Nephron (organoid): ENCODE data around the gene LAMB3.

Experiments used
- H3K27ac Mint-ChIP-seq, 3 experiments: 2 replicates each; pipeline ENCODE4 v1.8.0; 2020; ENCODE audit warnings: mixed read lengths in 3 of 3, mild to moderate bottlenecking in 2 of 3, moderate library complexity in 1 of 3
- H3K27me3 Mint-ChIP-seq: 2 replicates; pipeline ENCODE4 v1.8.0; 2021; ENCODE audit warnings: low read depth, mild to moderate bottlenecking, moderate library complexity, mixed read lengths
- H3K36me3 Mint-ChIP-seq: 2 replicates; pipeline ENCODE4 v1.8.0; 2020; ENCODE audit warnings: low read depth, mixed read lengths
- H3K4me1 Mint-ChIP-seq: 2 replicates; pipeline ENCODE4 v1.8.0; 2020; ENCODE audit warnings: mixed read lengths
- H3K4me3 Mint-ChIP-seq, 3 experiments: 2 replicates each; pipeline ENCODE4 v1.8.0; 2020; ENCODE audit warnings: mild to moderate bottlenecking in 3 of 3, mixed read lengths in 3 of 3, moderate library complexity in 2 of 3
- H3K9me3 Mint-ChIP-seq: 2 replicates; pipeline ENCODE4 v1.8.0; 2020; ENCODE audit warnings: mixed read lengths
- TF ChIP-seq, protein P1 (sequence below), 3 experiments: fragments of 200-600 bp; sonication (generic); IDR thresholded peaks; one replicate each; pipeline ENCODE4 v1.5.0; 2021; ENCODE audit warnings: antibody characterized with exemption in 3 of 3; ENCODE audit not compliant: unreplicated experiment in 3 of 3

Gene LAMB3

DNA sequence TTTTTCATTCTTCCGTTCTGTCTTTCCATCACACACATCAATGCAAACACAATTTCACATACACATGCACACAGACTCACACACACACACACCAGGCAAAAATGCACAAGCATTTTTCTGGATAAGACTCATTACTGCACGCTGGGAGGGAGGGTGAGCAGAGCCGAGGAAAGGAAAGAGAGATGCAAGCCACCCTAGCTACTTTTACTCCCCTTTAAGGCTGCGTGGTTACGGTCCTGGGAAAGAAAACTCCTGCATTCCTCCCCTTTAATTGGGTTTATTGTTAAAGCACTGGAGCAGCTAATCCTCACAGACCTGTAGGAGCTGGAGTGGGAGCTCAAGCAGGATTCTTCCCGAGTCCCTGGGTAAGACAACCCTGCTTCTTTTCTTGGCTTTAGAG is 68.8 kb downstream of the LAMB3 start, which contains the start of gene CAMK1G:
Gene CAMK1G, plus strand, starts transcription at position 307 of the 400 bp plus-strand sequence. CDS start 11,270 bp downstream, outside the sequence.
- Mint-ChIP-seq H3K36me3 (no peaks in the 10 kb centered on the region), H3K4me1 (no peaks in the 10 kb centered on the region), H3K27me3 (peaks cover 9% of the 10 kb centered on the region), H3K4me3 (no peak within 1 kb of the TSS), H3K9me3 (no peaks in the 10 kb centered on the region), H3K27ac (no peak within 1 kb of the TSS)
- TF ChIP-seq, protein P1, sequence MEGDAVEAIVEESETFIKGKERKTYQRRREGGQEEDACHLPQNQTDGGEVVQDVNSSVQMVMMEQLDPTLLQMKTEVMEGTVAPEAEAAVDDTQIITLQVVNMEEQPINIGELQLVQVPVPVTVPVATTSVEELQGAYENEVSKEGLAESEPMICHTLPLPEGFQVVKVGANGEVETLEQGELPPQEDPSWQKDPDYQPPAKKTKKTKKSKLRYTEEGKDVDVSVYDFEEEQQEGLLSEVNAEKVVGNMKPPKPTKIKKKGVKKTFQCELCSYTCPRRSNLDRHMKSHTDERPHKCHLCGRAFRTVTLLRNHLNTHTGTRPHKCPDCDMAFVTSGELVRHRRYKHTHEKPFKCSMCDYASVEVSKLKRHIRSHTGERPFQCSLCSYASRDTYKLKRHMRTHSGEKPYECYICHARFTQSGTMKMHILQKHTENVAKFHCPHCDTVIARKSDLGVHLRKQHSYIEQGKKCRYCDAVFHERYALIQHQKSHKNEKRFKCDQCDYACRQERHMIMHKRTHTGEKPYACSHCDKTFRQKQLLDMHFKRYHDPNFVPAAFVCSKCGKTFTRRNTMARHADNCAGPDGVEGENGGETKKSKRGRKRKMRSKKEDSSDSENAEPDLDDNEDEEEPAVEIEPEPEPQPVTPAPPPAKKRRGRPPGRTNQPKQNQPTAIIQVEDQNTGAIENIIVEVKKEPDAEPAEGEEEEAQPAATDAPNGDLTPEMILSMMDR (IDR thresholded peaks at IDR 0.05; ENCODE audit: unreplicated experiment in 3 of 3): no peak

DNA sequence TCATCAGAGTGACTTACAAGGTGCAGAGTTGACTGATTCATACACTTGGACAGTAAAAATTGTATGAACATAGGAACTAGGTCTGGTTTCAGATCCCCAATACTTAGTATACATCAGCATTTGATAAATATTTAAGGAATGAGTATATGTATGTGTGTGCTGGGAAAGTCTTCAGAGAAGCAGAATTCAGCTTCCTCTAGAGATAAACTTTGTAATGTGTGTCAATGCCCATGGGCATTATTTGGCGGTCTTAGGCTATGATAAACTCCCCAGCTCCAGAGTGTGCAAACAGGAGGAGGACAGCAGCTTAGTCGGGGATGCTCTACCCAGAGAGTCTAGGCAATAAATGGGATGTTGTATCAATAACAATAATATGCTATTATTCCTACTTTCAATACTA is 71.6 kb downstream of the LAMB3 start:
- Mint-ChIP-seq H3K27me3 (peaks cover 7% of the 10 kb centered on the region), H3K9me3 (no peaks in the 10 kb centered on the region), H3K27ac (no peak overlapping the region), H3K4me1 (no peaks in the 10 kb centered on the region), H3K36me3 (no peaks in the 10 kb centered on the region), H3K4me3 (no peak overlapping the region)
- TF ChIP-seq, protein P1 (IDR thresholded peaks at IDR 0.05; ENCODE audit: unreplicated experiment in 3 of 3): no peak

DNA sequence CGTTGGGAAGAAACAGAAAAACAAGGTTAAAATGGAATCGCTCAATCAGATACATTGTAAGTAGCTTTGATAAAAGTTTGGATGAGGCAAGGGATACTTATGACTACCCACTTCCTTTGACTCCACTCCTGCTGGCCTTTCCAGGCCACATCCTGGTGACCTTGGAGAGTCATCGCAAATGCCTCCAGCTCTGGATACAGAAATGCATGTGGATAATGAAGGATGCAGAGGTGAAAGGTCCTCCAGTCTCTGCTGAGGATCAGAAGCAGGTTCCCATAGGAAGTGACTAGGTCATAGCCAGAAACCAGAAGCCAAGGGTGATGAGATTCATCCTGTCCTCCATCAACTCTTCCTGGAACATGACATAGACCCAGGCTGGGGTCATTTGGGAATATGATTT is 74.9 kb downstream of the LAMB3 start:
- Mint-ChIP-seq H3K27me3 (peaks cover 34% of the 10 kb centered on the region), H3K4me3 (no peak overlapping the region), H3K4me1 (no peaks in the 10 kb centered on the region), H3K9me3 (no peaks in the 10 kb centered on the region), H3K36me3 (no peaks in the 10 kb centered on the region), H3K27ac (no peak overlapping the region)
- TF ChIP-seq, protein P1 (IDR thresholded peaks at IDR 0.05; ENCODE audit: unreplicated experiment in 3 of 3): no peak

DNA sequence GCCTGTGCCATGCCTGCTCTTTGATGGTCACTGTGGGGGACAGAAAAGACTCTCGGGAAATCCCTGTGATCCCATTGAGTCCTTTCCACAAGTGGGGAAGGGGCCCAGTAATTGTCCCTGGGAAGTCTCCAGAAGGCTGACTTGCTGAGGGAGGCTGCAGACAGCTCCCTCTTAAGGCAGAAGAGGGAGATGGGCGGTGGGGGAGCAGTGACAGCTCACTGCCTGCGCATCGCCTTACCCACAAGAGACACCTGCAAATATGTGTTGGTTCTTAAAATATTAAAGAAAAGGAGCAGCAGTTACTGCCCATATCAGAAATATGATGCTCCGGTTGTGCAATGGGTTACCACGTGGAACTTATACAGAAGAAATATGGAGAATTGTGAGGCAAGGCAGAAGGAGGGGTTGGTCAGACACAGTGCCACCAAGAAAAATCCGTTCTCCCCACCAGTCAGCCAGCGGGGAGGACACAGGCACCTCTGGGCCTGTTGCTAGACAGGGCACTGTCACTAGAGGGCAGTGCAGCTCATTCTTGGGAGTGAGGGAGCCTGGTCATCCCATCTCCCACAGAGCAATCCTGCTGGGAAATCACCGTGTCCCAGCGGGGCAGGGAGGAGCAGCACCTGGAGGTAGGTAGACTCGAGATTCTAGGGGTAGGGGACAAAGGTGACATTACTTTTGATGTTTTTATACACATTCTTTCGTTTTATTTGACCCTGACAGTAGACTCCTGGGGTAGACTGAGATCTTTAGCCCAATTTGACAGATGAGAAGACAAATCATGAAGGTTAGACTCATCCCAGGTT is 75.6 kb downstream of the LAMB3 start:
- H3K27ac Mint-ChIP-seq: no peak overlapping the region
- H3K9me3 Mint-ChIP-seq: no peaks in the 10 kb centered on the region
- H3K4me3 Mint-ChIP-seq: no peak overlapping the region
- H3K4me1 Mint-ChIP-seq: no peaks in the 10 kb centered on the region
- no peaks in the 10 kb centered on the region for H3K36me3 Mint-ChIP-seq
- TF ChIP-seq, protein P1 (IDR thresholded peaks at IDR 0.05; ENCODE audit: unreplicated experiment in 3 of 3): peak; percentile 92 to 97 (median 93)
- peaks cover 39% of the 10 kb centered on the region for H3K27me3 Mint-ChIP-seq

DNA sequence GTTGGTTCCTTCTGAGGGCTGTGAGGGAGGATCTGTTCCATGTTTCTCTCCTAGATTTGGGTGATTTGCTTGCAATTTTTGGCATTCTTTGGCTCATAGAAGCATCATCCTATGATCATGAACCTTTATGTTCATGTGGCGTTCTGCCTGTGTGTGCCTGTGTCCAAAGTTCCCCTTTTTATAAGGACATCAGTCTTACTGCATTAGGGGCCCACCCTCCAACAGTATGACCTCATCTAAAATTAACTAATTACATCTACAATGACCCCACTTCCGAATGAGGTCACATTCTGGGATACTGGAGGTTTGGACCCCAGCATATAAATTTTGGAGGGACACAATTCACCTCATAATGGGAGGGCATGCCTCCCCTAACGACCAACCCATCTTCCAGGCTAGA is 81.5 kb downstream of the LAMB3 start:
- TF ChIP-seq, protein P1 (IDR thresholded peaks at IDR 0.05; ENCODE audit: unreplicated experiment in 3 of 3): no peak
- Mint-ChIP-seq H3K9me3 (no peaks in the 10 kb centered on the region), H3K4me1 (peaks cover 11% of the 10 kb centered on the region), H3K36me3 (no peaks in the 10 kb centered on the region), H3K27ac (no peak overlapping the region), H3K4me3 (no peak overlapping the region), H3K27me3 (peaks cover 53% of the 10 kb centered on the region)
